NCI-H1436 (cell line): Measurements from ENCODE around the gene TMEM225.
"Not testable (repeated sequence)": the region's sequence is repeated elsewhere in the genome, so short reads cannot be mapped to it uniquely, and the experiment has no call there.

Experiments
- DNase-seq: peaks from one replicate; lab custom pipeline; 2025; lab: John Stamatoyannopoulos, UW

The TMEM225 gene, protein sequence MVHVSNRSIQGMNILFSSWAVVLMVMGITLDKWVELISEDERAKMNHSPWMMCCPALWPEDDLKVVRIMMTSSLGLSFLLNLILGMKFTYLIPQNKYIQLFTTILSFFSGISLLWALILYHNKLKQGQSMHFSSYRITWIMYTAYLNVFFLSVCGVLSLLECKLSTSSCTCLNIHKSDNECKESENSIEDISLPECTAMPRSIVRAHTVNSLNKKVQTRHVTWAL

GRCh38 chr11:123885570-123885969 is at the start of gene TMEM225:
TSS of gene TMEM225 (minus strand) at chr11:123885670. CDS start at chr11:123885425, 245 bp downstream.
- no peak for DNase-seq

DNA sequence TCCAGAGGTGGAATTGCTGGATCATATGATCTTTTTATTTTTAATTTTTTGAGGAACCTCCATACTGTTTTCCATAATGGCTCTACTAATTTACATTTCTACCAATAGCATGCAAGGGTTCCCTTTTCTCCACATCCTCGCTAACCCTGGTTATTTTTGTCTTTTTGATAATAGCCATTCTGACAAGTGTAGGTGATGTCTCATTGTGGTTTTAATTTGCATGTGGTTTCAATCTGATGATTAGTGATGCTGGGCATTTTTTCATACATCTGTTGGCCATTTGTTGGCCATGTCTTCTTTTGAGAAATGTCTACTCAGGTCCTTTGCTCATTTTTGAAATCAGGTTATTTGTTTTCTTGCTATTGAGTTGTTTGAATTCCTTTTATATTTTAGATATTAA is 38.6 kb upstream of the TMEM225 start:
- no peak for DNase-seq

DNA sequence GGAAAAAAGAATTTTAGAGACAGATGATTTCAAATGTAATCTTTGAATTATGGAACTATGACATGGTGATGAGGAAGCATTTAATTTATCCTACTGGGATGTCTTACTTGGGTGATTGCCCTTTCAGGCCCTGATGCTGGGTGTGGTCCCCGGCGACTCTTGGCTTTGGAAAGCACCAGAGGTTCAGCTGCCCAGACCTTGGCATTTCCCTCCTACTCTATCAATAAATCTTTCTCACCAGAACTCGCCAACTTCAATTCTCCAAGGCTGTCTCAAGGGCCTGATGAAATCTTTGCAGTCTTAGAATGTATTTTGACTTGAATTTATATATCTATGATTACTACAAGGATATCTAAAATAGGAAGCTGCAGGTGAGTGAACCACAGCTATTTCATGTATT is 35.5 kb upstream of the TMEM225 start:
- no peak for DNase-seq

DNA sequence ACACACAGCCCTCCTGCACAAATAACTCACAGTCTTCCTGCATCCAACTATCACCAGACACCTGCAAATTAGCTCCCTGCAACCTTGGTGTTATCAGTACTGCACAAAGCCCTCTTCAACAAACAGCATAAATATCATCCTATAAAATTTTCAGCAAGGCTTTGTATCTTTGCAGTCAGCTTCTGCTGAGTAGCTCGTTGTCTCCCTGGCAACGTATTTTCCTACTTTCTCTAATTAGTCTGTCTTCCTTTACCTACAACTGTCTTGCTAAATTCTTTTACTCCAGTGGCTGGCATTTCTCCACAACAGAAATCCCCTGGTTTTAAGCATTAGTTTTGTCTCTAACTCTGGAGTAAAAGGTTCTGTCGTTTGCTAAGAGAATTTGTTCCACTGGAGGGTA is 20.4 kb upstream of the TMEM225 start:
- DNase-seq: no peak

DNA sequence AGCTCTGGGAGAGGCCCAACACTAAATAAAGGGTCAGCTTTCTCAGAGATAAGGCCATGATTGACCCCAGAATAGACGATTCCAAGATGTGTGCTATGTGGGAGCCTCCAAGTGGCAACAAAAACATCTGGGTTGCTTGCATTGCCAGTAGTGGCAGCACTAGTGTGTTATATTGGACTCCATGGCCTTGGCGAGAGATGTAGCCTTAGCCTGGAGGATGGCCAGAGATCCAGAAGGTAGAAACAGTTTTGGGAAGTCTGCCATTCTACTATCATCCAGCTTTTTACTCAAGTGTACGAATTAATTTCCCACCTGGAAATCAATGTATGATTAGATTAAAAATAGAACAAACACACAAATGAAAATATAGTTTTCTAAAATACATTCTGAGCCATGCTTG is 19.5 kb upstream of the TMEM225 start:
- no peak for DNase-seq

DNA sequence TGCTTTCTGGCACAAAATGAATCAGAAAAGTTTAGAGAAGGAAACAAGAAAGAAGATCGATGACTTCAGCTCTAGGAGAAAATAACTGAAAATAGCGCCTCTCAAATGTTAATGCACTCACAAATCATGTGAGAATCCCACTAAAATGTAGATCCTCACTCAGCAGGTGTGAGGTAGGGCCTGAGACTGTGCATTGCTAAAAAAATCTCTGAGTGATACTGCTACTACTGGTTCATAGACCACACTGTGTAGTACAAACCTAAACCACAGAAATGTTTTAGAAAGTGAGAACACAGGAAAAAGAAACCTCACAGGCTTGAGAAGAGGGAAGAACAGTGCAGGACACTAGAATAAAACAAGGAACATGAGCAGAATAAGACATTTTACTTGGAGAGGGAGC is 18.5 kb upstream of the TMEM225 start:
- no peak for DNase-seq

DNA sequence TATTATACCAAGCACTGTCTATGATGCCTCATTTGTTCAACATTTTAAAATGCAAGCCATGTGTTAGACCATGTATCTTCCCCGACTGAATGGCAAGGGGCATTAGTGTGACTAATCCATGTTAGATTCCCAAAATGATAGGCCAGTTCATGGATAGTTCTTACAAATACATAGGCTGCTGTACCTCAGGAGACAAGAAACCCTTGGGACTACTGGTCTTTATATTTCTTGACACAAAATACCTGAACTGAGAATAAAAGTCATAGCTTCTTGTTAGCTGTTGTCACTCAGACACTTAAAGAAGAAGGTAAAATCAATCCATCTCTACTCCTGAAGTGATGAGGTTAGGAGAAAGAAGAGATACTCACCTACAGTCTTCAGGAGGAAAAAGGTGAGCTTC is 16.4 kb upstream of the TMEM225 start, which contains the start of gene OR8D4:
OR8D4 (plus strand) TSS at position 301 of the 400 bp plus-strand sequence. CDS start 4,265 bp downstream, outside the sequence.
- no peak for DNase-seq

- no peak for DNase-seq
Observed at GRCh38 chr11:123899792-123900191, 14.3 kb upstream of the TMEM225 start.

DNA sequence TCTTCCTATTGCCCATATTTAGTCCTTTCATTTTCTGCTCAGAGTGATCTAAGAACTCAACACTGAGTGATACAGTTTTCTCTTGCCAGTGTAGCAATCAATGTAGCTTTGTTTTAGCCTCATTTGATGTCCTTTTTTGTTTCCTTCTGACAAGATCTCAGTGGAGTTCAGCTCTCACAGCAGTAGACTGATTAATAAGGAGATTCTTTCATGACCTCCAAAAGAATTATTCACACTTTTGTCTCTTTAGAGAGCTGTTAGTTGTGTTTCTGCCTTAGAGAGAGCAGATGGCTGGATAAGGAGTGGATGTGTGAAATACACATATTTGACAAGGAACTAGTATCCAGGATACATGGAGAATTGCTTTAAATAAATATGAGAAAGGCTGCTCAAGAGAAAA is 6.6 kb upstream of the TMEM225 start:
- no peak for DNase-seq

DNA sequence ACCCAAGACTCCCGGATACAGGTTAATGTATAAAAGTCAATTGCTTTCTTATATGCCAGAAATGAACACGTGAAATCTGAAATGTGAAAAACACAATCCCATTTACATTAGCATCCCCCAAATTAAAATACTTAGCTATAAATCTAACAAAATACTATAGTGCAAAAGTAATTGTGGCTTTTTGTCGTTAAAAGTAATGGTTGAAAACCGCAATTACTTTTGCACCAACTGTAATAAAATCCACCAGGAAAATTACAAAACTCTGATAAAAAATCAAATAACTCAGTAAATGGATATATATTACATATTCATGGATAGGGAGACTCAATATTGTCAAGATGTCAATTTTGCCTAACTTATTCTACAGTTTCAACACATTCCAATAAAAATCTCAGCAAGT is 4.6 kb downstream of the TMEM225 start:
- DNase-seq: no peak

- not testable (repeated sequence) for DNase-seq
Observed at GRCh38 chr11:123867795-123868194, 17.7 kb downstream of the TMEM225 start.

- DNase-seq: not testable (repeated sequence)
Observed at GRCh38 chr11:123865293-123865692, 20.2 kb downstream of the TMEM225 start.

DNA sequence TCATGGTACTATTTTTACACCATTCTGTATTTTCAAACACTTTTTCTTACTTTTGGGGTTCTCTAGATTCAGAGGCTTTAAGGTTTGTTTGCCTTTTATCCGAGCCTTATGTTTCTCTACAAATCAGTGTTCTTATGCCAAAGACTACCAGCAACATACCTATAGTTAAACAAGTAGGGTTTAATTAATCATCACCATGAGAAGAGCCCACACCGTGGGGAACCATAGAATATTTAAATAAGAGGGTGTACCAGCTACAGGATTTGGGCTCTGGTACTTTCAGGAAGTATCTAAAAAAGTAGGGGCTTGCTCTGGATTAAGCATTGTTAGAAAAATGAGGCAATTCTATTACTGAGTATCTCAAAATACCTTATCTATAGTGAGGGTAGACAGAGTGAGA is 25.7 kb downstream of the TMEM225 start:
- DNase-seq: no peak

- no peak for DNase-seq
Observed at GRCh38 chr11:123856444-123856843, 29.0 kb downstream of the TMEM225 start.

GRCh38 chr11:123853038-123853437 is 32.4 kb downstream of the TMEM225 start:
- DNase-seq: no peak

DNA sequence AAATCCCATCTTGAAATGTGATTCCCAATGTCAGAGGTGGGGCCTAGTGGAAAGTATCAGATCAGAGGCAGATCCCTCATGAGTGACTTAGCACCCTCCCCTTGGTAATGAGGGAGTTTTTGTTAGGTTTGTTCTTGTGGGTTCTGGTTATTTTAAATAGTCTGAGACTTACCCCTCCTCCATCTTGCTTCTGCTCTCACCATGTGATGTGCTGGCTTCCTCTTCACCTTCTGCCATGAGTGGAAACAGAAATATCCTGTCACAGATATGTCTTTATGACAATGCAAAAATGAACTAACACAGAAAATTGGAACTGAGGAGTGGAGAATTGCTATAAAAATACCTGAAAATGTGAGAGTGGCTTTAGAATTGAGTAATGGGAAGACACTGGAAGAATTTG is 33.1 kb downstream of the TMEM225 start:
- DNase-seq: no peak

GRCh38 chr11:123851110-123851509 is 34.4 kb downstream of the TMEM225 start:
- DNase-seq: no peak

DNA sequence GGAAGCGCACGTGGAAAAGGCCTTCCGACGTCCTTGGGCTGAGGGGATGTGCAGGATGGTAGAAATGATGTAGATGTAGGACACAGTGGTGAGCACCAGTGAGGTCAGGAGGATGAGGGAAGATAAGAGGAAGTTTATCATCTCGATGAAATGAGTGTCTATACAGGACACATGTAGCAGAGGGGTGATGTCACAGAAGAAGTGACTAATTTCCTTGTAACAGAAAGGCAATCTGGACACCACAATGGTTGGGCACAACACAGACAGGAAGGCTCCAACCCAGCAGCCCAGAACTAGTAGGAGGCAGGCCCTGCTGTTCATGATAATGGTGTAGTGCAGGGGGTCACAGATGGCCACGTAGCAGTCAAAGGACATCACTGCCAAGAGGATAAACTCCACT is 44.3 kb downstream of the TMEM225 start:
- DNase-seq: no peak

DNA sequence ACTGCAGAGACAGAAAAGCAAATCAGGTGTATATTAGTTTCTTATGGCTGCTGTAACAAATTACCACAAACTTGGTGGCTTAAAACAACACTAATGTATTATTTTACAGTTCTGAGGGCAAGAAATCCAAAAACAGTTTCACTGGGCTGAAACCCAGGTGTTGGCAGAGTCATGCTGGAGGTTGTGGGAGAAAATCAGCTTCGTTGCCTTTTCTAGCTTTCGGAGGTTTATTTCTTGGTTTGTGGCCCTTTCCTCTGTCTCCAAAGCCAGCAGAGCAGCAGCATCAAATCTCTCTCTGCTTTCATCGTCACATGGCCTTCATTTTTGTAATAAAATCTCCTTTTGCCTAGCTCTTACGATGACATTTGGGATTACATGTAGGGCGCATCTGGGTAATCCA is 46.3 kb downstream of the TMEM225 start:
- DNase-seq: no peak

DNA sequence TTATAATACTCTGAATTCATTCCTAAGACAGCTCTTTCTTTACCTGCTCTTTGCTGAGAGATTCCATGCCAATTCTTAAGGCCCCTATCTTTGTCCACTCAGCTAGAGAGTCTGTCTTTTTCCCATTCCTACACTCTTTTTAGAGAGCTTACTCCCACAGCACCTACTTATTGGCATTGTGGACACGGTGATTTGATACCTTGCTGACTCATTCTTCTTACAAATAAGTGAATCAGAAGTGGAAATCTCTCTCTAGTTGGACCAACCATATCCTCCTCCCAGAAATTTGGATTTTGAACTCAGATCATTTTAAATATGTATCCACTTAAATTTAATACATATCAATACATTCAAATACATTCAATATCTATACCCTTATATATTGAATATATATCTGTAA is 46.8 kb downstream of the TMEM225 start:
- no peak for DNase-seq

DNA sequence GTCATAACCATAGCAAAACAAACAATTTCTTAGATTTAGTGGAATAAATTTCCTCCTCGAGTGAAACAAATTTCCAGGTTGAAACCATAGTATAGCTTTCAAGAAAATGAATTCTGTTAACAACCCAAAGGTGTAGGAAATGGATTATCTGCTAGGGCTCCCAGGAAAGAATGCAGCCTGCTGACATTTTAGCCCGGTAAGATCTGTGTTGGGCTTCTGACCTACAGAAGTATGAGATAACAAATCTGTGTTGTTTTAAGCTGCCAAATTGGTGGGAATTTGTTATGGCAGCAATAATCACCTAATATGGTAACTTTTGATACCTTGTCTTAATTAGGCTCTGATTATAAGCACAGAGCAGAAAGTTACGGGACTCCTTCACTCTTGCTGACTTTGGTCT is 47.3 kb downstream of the TMEM225 start:
- no peak for DNase-seq

DNA sequence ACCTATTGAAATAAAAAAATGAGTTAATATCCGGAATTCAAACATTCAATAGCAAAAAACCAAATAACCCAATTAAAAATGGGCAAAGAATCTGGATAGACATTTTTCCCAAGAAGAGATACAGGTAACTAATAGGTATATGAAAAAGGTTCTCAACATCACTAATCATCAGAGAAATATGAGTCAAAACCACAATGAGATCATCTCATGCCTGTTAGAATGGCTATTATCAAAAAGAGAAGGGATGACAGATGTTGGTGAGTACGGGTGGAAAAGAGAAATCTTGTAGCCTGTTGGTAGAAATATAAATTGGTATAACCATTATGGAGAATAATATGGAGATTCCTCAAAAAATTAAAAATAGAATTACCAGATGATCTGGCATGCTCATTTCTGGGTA is 52.4 kb downstream of the TMEM225 start:
- DNase-seq: no peak
